Measurements from ENCODE around the gene EPHX1.

EPHX1 gene

GRCh38 chr1:225866061-225866837 lies 56.3 kb downstream of the EPHX1 start:
- DNase-seq: peak; percentile 75

DNA sequence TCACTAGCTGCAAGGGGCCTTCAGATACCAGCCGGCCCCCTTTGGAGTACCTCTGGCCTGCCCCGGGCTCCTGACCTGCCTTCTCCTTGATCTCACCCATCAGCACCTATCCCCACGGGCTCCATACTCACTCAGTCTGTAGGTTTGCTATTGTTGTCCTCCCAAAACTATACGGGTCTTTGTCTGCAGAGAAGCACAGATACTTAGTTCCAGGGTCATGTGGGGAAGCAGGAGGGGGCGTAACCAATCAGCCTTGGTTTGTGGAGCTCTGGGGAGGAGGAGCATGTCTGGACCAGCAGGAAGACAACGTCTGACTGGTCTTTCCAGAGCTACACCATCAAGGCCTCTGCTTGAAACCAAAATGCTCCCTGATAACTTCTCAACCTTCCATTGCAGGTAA lies 57.1 kb downstream of the EPHX1 start:
- DNase-seq: no peak

GRCh38 chr1:225868631-225869330 lies 58.9 kb downstream of the EPHX1 start:
- no peak for DNase-seq

GRCh38 chr1:225870911-225871310 lies 61.0 kb downstream of the EPHX1 start:
- no peak for DNase-seq

- peak; percentile 33 for DNase-seq
Observed at GRCh38 chr1:225871359-225872074, 61.6 kb downstream of the EPHX1 start.

DNA sequence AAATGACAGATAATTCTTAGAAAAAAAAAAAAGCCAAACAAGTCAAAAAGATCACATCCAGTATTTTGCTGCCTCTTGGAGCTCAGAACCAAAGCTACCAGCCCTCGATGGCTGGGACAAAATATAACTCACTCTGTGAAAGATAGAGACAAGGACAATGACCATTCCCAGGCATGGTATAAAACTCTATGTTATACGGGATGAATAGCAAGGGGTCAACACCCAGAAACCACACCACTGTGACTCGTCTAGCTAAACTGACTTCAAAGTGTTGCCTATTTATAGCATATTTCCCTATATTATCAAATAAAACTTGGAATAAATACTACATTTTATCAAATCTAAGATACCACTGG lies 62.1 kb downstream of the EPHX1 start:
- DNase-seq: no peak

- DNase-seq: no peak
Observed at GRCh38 chr1:225873281-225873850, 63.4 kb downstream of the EPHX1 start.

DNA sequence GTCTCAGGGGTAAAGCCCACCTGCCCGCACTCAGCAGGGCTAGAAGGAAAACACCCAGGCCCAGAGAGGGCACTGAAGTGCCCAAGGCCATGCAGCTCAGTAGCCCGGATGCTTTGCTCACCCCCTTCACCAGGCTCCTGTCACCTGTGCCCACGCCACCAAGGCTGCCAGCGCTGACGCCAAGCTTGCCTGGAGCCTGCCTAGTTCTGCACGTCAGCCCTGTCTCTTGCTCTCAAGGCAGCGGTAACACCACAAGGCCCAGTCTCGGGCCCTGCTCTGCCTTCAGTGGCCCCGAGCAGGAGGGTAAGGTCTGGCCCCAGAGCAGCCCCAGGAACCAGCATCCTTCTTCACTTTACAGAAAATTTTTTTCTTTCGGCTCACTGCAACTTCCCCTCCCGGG lies 64.5 kb downstream of the EPHX1 start:
- DNase-seq: no peak

- no peak for DNase-seq
Observed at GRCh38 chr1:225875044-225875815, 65.3 kb downstream of the EPHX1 start.

DNA sequence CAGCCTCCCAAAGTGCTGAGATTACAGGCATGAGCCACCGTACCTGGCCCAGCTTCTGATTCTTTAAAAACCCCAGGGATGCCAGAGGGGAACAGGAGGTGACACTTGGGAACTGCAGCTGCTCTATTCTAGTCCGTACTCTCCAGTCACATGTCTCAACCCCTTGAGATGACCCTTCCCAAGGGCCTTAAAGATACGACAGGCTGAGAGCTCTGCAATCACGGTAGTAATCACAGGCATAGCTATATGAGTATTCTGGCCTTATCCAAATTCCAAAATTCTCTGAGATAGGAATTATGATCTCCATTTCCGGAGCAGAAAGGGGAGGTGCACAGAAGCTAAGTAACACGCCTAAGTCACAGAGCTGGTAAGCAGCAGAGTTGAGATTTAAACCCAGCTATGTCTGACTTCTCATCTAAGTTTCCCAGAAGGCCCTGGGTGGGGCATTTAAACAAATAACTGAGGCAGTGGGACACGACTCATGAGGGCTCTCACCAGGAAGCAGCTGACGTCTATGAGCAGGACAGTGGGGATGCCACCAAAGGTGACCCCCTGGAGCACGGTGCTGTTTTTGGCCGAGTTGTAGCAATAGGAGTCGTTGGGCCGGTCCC lies 67.1 kb downstream of the EPHX1 start:
- DNase-seq: no peak

- DNase-seq: peak; percentile 34
Observed at GRCh38 chr1:225877580-225877979, 67.7 kb downstream of the EPHX1 start.

- DNase-seq: no peak
Observed at GRCh38 chr1:225878282-225878681, 68.4 kb downstream of the EPHX1 start.

DNA sequence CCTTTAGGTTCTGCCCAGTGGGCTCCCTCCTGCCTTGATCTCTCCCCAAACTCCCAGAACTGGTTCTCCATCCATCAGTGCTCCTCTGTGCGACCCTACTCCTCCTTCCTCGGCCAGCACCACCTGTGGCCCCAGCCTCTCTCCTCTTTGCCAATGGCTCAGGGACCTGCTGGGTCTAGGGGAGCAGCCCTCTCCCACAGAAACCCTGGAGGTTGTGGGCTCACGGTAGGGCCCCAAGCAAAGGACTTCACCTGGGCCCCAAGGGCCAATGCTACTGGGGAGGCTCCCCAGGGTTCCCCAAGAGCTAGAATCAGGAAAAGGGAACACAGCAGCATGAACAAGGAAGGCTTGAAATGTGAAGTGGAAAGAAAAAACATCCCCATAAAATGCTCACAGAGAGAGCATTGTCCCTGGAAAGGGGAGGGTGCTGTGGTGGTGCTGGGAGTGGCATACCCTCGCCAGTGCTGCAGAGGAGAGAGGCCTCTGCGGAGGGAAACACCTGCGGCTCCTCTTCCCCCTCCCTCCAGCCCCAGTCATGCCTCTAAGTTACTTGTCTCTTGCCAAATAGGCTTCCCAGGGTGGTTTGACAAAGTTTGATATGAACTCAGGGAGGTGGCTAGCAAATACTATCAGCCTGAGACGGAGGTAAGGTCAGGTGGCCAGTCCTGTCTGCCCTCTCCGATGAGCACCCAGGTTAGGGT lies 69.7 kb downstream of the EPHX1 start:
- DNase-seq: no peak

- no peak for DNase-seq
Observed at GRCh38 chr1:225880222-225880588, 70.3 kb downstream of the EPHX1 start.

DNA sequence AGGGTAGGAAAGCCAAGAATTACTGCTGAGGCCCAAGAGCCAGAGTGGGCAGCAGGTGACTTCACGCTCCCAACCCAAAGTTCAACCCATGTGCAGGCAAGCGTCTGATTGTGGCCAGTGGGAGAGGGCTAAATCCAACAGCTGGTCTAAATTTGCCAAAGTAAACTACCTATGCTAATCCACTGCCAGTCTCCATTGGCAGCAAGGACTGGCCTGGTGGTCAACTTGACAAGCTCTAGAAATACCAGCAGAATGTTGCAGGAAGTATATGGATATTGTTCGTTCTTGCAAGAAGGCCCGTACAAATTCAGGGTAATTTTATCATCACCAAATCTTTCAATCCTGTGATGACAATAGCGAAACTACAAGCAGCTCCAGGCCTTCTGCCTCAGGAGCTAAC lies 70.7 kb downstream of the EPHX1 start:
- DNase-seq: no peak

- peak; percentile 58 for DNase-seq
Observed at GRCh38 chr1:225881081-225881958, 71.4 kb downstream of the EPHX1 start.

- peak; percentile 89 for DNase-seq
Observed at GRCh38 chr1:225881959-225882693, 72.2 kb downstream of the EPHX1 start, which contains the start of gene TMEM63A. Gene TMEM63A, minus strand, starts transcription at chr1:225882380. Its CDS starts 4,800 bp downstream, at chr1:225877580.

DNA sequence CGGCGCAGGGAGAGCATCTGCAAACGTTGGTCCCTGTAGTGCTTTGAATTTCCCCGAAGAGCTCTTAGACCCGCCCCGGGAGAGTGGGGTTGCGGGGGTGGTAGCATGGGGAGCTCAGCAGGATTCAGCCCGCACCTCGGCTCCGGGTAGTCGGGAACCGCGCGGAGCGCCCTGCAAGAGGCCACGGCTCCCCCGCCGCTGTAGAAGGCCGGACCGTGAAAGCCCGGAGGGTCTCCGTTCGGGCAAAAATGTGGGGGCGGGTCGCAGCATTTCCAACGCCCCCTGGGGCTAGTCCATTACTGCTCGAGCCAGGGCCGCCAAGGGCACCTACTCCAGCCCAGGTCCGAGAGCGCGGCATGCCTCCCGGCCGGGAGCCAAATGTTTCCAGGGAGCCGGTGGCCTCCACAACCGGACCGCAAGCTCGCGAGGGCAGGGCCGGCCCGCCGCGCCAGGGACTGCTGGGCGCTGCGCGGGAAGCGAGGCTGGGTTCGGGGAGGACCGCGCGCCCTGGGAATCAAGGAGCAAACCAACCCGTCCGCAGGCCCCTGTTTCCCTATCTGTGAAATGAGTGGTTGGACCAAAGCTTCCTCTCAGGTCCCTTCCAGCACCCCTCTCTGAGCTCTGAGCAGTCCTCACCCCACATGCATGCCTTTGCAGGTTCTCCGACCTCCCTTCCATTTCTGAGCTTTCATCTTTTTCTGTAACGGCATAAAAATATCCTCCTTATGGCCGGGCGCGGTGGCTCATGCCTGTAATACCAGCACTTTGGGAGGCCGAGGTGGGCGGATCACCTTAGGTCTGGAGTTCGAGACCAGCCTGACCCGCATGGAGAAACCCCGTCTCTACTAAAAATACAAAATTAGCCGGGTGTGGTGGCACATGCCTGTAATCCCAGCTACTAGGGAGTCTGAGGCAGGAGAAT lies 73.0 kb downstream of the EPHX1 start:
- peak; percentile 33 for DNase-seq
